Heart left ventricle (tissue), 16 donors: Measurements from ENCODE around the gene NOB1. TPM values are rescaled to one million over a fixed set of nuclear protein-coding genes. Genes with fewer than 3 reads are reported as not detected.

ENCODE experiments used
- ATAC-seq, 4 donors: fragments of 200-7000 bp; cut with Tn5 transposase; one replicate each; pipeline ENCODE4 v1.9.1; 2020 to 2022; ENCODE audit warnings: moderate library complexity in 4 of 4, mild to moderate bottlenecking in 3 of 4, moderate number of reproducible peaks in 1 of 4
- DNase-seq, 5 donors: peaks; one replicate each; pipeline ENCODE4 v3.0.0-alpha.2; 2020
- H3K27ac ChIP-seq, 12 donors: fragments of 200-600 bp; sonication (generic) in 4 of 12; one replicate each; pipeline versions ENCODE4 v1.5.0 to v1.8.0; 2016 to 2022; ENCODE audit warnings: mild to moderate bottlenecking in 2 of 12
- H3K27me3 ChIP-seq, 9 donors: fragments of 200-600 bp; sonication (generic) in 2 of 9; one replicate each; pipeline versions ENCODE4 v1.5.1 to v1.8.0; 2016 to 2022; ENCODE audit warnings: mild to moderate bottlenecking in 3 of 9
- H3K36me3 ChIP-seq, 9 donors: fragments of 200-600 bp; sonication (generic) in 2 of 9; one replicate each; pipeline versions ENCODE4 v1.5.0 to v1.8.0; 2018 to 2022; ENCODE audit warnings: mild to moderate bottlenecking in 2 of 9
- H3K4me1 ChIP-seq, 12 donors: fragments of 200-600 bp; sonication (generic) in 4 of 12; one replicate each; pipeline versions ENCODE4 v1.5.0 to v1.8.0; 2016 to 2022; ENCODE audit warnings: mild to moderate bottlenecking in 3 of 12
- H3K4me3 ChIP-seq, 12 donors: fragments of 200-600 bp; sonication (generic) in 4 of 12; one replicate each; pipeline versions ENCODE4 v1.5.0 to v1.8.0; 2017 to 2022; ENCODE audit warnings: mild to moderate bottlenecking in 9 of 12, moderate library complexity in 4 of 12
- H3K9me3 ChIP-seq, 12 donors: fragments of 200-600 bp; sonication (generic) in 4 of 12; one replicate each; pipeline versions ENCODE4 v1.5.0 to v1.8.0; 2016 to 2022; ENCODE audit warnings: mild to moderate bottlenecking in 1 of 12
- POLR2A ChIP-seq, 2 donors: fragments of 450-650 bp; IDR thresholded peaks; one replicate each; pipeline ENCODE4 v1.6.1; 2017; ENCODE audit warnings: antibody characterized with exemption in 2 of 2, mild to moderate bottlenecking in 2 of 2, moderate library complexity in 2 of 2
- WGBS, 4 donors: extraction: QIAGEN DNeasy Blood & Tissue Kit in 2 of 4; methylation state at CpG; one replicate each; pipeline versions ENCODE4 v1.1.5 to v1.1.7; 2013 to 2018; 5-methylcytosine and 5-hydroxymethylcytosine counted together
- intact Hi-C, 10 donors: fragments of 100-400 bp; cut with DNase I; formaldehyde crosslinking; loops; one replicate each; pipeline versions ENCODE4 v1.11.1 to v1.14.2; 2022
- polyA plus RNA-seq, 2 donors: library from polyadenylated mRNA; stranded (reverse); fragments of 200-250 nt; gene quantifications; one replicate each; pipeline ENCODE4 v1.2.3, GENCODE V29; 2013
- total RNA-seq, 9 donors: library from RNA; depleted of rRNA in 2 of 9; stranded (reverse); fragments of >200 nt in 2 of 9; fragmentation: NEBNext Ultra II Directional in 3 of 9; extraction: Animal tissue kit (Norgen Biotek cat#: 25700) in 3 of 9; gene quantifications; one replicate each; pipeline versions ENCODE4 v1.1.0 to v1.2.4, GENCODE V29; 2016 to 2023
- TF ChIP-seq, protein P1 (sequence below), 12 donors: fragments of 200-600 bp; sonication (generic) in 4 of 12; IDR thresholded peaks; one replicate each; pipeline versions ENCODE4 v1.5.0 to v1.8.0; 2018 to 2022; ENCODE audit warnings: antibody characterized with exemption in 12 of 12, mild to moderate bottlenecking in 5 of 12
- donor health status: ischemic (EF 13 %, LVEDD 7.1; RV severe dilation, severe dysfunction).
- donor health status: healthy with polysubstance abuse.
- donor health status: DM: no; HTN: yes; CAD: no.
- donor health status: DM: no; HTN: no; CAD: no.
- donor health status: ischemic (EF 25% LVEDD 6.9; RV normal size, moderate dysfunction).
- donor health status: ischemic (EF 25% LVEDD 5.7; RV mildly dilated, moderate dysfunction).
- donor health status: healthy.
- donor health status: DM: yes; HTN: yes; CAD: no.
- donor health status: ischemic (EF 35%, LVEDD 5.7; RV mildly dilated, moderate dysfunction).
- donor health status: nonischemic (EF 11% LVEDD 7.7; RV severe dilation, severe dysfunction).
- donor health status: DM: yes; HTN: yes; CAD: no.
- donor health status: PGD.
- donor health status: ischemic (EF 29% LVEDD 5.4; RV normal size, mild dysfunction).
- donor health status: nonischemic (EF 23%, LVEDD 6.1; RV moderate dilation, normal function).

The NOB1 gene
- total and polyA plus RNA-seq, 11 donors: 7.8 to 26.2 (median 16.8) TPM

DNA sequence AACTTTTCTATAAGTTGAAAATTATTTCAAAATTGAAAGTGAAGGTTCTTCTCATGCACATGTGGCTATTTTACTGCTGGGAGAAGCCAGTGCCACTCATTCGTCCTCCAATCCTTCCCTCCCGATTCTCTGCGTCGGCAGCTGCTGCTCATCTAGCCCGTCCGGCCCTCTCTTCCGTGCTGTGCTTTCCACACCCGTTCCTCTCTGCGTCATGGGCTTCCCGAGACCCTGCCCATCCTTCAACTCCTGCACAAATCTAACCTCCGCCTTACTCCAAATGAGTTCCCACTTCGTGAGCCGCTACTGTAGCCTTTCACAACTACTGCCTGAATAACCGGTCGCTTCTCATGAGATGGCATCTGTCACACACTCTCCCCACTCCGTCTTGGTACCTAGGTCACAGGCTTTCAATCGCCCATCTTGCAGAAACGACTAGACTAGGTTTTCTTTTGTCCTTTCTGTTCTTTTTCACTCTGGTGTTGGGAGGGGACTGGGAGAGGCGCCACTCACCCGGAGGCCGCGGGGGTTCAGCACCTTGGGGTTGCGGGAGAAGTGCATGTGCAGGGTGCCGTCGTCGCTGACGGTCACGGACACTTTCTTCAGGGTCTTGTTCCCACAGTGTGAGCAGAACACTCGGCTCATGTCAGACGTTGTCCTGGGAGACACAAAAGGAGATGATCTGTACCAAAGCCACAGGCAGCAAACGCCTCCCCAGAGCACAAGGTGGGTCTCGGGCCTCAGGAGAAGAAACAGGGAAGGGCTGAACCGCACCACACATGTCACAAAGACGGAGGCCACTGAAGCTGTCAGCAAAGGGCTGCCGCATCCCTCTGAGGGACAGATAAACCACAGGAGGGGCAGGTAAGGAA lies 10.1 kb downstream of the NOB1 start:
- Histone ChIP-seq H3K36me3 (peaks cover 0 to 98% (median 94%) of the 10 kb centered on the region in 9 donors), H3K27me3 (no peaks in the 10 kb centered on the region), H3K4me1 (peaks cover 0 to 17% (median 9%) of the 10 kb centered on the region in 12 donors), H3K4me3 (no peak overlapping the region), H3K27ac (no peak overlapping the region), H3K9me3 (no peaks in the 10 kb centered on the region)
- intact Hi-C loops: no loop called here
- TF ChIP-seq, protein P1, sequence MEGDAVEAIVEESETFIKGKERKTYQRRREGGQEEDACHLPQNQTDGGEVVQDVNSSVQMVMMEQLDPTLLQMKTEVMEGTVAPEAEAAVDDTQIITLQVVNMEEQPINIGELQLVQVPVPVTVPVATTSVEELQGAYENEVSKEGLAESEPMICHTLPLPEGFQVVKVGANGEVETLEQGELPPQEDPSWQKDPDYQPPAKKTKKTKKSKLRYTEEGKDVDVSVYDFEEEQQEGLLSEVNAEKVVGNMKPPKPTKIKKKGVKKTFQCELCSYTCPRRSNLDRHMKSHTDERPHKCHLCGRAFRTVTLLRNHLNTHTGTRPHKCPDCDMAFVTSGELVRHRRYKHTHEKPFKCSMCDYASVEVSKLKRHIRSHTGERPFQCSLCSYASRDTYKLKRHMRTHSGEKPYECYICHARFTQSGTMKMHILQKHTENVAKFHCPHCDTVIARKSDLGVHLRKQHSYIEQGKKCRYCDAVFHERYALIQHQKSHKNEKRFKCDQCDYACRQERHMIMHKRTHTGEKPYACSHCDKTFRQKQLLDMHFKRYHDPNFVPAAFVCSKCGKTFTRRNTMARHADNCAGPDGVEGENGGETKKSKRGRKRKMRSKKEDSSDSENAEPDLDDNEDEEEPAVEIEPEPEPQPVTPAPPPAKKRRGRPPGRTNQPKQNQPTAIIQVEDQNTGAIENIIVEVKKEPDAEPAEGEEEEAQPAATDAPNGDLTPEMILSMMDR (IDR thresholded peaks at IDR 0.05): no peak
- no peak for TF ChIP-seq POLR2A (IDR thresholded peaks at IDR 0.05)
- WGBS, 4 donors: 93 to 96% (median 95%) methylated on average over 35 of the region's 35 CpGs
- DNase-seq (no peak), ATAC-seq (no peak)

DNA sequence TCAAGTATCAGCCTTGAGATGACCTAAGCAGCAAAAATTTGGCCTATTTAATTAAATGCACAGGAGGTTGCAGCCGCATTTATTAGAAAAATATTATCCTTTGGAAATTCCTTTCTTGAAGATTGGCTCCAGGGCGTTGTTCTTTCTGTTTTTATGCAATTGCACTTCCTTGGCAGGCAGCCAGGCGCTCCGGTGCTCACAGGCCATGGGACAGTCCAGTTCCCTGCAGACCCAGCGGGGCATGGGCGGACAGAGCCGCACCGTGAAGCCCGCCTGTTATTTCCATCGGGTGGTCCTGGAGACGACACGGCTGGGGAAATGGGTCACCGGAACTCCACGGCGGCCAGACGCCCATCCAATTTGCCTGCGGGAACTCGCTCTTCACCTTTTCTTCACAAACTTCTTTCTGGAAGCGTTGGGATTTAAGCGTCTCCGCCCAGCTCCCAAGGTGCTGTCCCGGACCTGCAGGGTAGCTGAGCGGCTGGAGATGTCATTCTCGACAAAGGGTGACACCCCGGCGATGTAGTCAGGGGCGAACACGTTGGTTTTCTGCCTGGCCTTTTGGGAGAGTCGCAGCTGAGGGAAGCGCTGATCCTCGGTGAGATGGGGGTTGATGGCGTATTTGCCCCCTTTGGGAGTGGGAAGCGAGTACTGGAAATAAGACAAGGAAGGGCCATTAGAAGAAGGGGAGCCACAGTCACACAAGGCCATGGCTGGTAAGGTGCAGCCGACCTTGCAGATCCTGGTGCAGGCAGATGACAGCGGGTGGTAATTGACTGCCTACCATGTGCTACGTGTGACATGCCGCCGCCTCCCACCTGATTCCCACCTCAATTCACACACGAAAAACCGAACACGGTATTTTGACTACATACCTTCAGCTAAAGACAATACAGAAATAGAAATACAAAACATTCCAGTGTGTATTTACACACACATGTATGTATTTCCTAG lies 12.5 kb downstream of the NOB1 start:
- intact Hi-C loops: loop anchor here in 1 of 10 donors (2.0 kb wide), 1 partner anchor 17 kb away; no protein-coding TSS in a partner anchor
- TF ChIP-seq, protein P1 (IDR thresholded peaks at IDR 0.05): no peak
- no peak for TF ChIP-seq POLR2A (IDR thresholded peaks at IDR 0.05)
- H3K27ac ChIP-seq: peak overlapping the region in 9 of 12 donors; percentile 15 to 64 (median 48)

DNA sequence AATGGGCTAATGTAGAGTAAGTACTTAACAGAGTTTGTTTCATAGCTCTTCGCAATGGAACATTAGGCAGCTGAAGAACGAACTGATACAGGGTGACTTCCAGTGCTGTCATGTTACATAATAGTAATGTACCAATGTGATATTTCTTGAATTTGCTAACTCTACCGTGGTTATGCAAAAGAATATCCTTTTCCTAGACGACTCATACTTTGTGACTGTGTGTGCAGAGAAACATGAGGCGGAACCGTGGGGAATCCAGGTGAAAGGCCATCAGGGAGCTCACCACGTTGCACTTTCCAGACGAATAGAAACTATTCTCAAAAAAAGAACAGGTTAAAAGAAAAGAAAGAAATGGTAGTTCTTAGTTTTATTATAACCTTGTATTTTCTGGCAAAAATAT lies 13.2 kb downstream of the NOB1 start:
- no peak for TF ChIP-seq POLR2A (IDR thresholded peaks at IDR 0.05)
- TF ChIP-seq, protein P1 (IDR thresholded peaks at IDR 0.05): no peak
- no peaks in the 10 kb centered on the region for H3K27me3 ChIP-seq
- H3K9me3 ChIP-seq: no peaks in the 10 kb centered on the region
- peak overlapping the region in 8 of 12 donors; percentile 15 to 64 (median 48) for H3K27ac ChIP-seq
- WGBS, 4 donors: 70 to 79% (median 74%) methylated on average over 8 of the region's 8 CpGs
- ATAC-seq (no peak), DNase-seq (no peak)
- H3K36me3 ChIP-seq: peaks cover 0 to 72% (median 65%) of the 10 kb centered on the region in 9 donors
- peaks cover 0 to 28% (median 10%) of the 10 kb centered on the region in 12 donors for H3K4me1 ChIP-seq
- no peak overlapping the region for H3K4me3 ChIP-seq
- intact Hi-C loops: no loop called here

More for the DNA sequence above, 12.5 kb downstream of the NOB1 start:
- no peaks in the 10 kb centered on the region for H3K9me3 ChIP-seq
- ATAC-seq (peak in 3 of 4 donors; percentile 60 to 66 (median 65)), DNase-seq (peak; percentile 76 to 87 (median 84))
- H3K36me3 ChIP-seq: peaks cover 0 to 79% (median 71%) of the 10 kb centered on the region in 9 donors
- H3K4me3 ChIP-seq: peak overlapping the region in 2 of 12 donors; percentile 12 to 16
- H3K4me1 ChIP-seq: peaks cover 0 to 21% (median 9%) of the 10 kb centered on the region in 12 donors
- 68 to 78% (median 74%) methylated on average over 41 of the region's 41 CpGs for WGBS, 4 donors
- no peaks in the 10 kb centered on the region for H3K27me3 ChIP-seq
